ENCODE measurements around the gene NUP35.

The NUP35 gene

DNA sequence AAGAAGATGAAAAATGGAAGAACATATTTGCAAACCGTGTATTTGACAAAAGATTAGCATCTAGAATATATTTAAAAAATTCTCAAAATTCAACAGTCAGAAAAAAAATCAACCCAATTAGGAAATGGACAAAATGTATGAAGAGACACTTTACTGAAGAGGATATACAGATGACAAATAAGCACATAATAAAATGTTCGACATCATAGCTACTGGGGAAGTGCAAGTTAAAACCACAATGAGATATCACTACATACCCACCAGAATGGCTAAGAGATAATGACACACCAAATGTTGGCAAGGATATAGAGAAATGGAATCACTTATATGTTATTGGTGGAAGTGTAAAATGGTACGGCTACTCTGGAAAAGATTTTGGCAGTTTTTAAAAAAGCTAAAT is 11.7 kb upstream of the NUP35 start:
- H3K9ac ChIP-seq (ENCODE audit: low read depth, low read length, poor library complexity), result no peak overlapping the region
- no peak overlapping the region for H3K23ac ChIP-seq (ENCODE audit: low read depth, low read length, poor library complexity)
- H3K79me1 ChIP-seq (ENCODE audit: low read depth, low read length), result no peaks in the 10 kb centered on the region
- no peaks in the 10 kb centered on the region for H3K9me3 ChIP-seq (replicated peaks in 1 of 2; ENCODE audit: control insufficient read depth in 2 of 2, insufficient read depth in 1 of 2, low read depth in 1 of 2, low read length in 2 of 2)
- H3K18ac ChIP-seq (ENCODE audit: low read length), result no peak overlapping the region
- no peak overlapping the region for H2AK5ac ChIP-seq (ENCODE audit: low read depth, low read length)
- peaks cover 0 to 2% of the 10 kb centered on the region in 2 donors for H3K4me1 ChIP-seq (ENCODE audit: control insufficient read depth in 2 of 2, insufficient read depth in 1 of 2, low read depth in 1 of 2, low read length in 2 of 2)
- WGBS, 2 donors (ENCODE audit: extremely low coverage in 2 of 2, insufficient read length in 2 of 2, insufficient replicate concordance in 1 of 2), result no CpG with 5 or more reads among the region's 3 CpGs
- H2BK120ac ChIP-seq (ENCODE audit: low read depth, low read length), result no peak overlapping the region
- no peak overlapping the region for H3K4ac ChIP-seq (ENCODE audit: low read length)
- H4K8ac ChIP-seq (ENCODE audit: low read depth, low read length), result no peak overlapping the region
- H3K14ac ChIP-seq (ENCODE audit: low read length), result no peak overlapping the region
- no peak overlapping the region for H2BK15ac ChIP-seq (ENCODE audit: low read length)
- DNase-seq (ENCODE audit: low spot score), result no peak
- H3K27ac ChIP-seq (replicated peaks; ENCODE audit: low read length), result no peak overlapping the region
- H2BK12ac ChIP-seq (ENCODE audit: low read length), result no peak overlapping the region
- H3K4me3 ChIP-seq (ENCODE audit: low read length in 2 of 2), result no peak overlapping the region
- no peak overlapping the region for H3K4me2 ChIP-seq (ENCODE audit: insufficient read depth, low read length, poor library complexity, severe bottlenecking)
- no peak overlapping the region for H4K91ac ChIP-seq (ENCODE audit: low read depth, low read length, poor library complexity)
- no peaks in the 10 kb centered on the region for H3K36me3 ChIP-seq (replicated peaks in 1 of 2; ENCODE audit: control insufficient read depth in 2 of 2, insufficient read depth in 2 of 2, low read length in 2 of 2)
- no peak overlapping the region for H2AFZ ChIP-seq (ENCODE audit: low read length)
- no peak overlapping the region for H2BK5ac ChIP-seq (ENCODE audit: low read length)
- no peaks in the 10 kb centered on the region for H3K27me3 ChIP-seq (ENCODE audit: control insufficient read depth in 3 of 3, insufficient read depth in 3 of 3, low read depth in 1 of 3, low read length in 3 of 3)

GRCh38 chr2:183113630-183114029 is 10.6 kb upstream of the NUP35 start:
- Histone ChIP-seq H2AK5ac (ENCODE audit: low read depth, low read length) (no peak overlapping the region), H3K27me3 (ENCODE audit: control insufficient read depth in 3 of 3, insufficient read depth in 3 of 3, low read depth in 1 of 3, low read length in 3 of 3) (no peaks in the 10 kb centered on the region), H3K9ac (ENCODE audit: low read depth, low read length, poor library complexity) (no peak overlapping the region), H3K4ac (ENCODE audit: low read length) (no peak overlapping the region), H3K36me3 (replicated peaks in 1 of 2; ENCODE audit: control insufficient read depth in 2 of 2, insufficient read depth in 2 of 2, low read length in 2 of 2) (no peaks in the 10 kb centered on the region), H3K4me3 (ENCODE audit: low read length in 2 of 2) (no peak overlapping the region), H3K27ac (replicated peaks; ENCODE audit: low read length) (no peak overlapping the region), H3K14ac (ENCODE audit: low read length) (no peak overlapping the region), H3K4me1 (ENCODE audit: control insufficient read depth in 2 of 2, insufficient read depth in 1 of 2, low read depth in 1 of 2, low read length in 2 of 2) (peaks cover 0 to 2% of the 10 kb centered on the region in 2 donors), H2BK120ac (ENCODE audit: low read depth, low read length) (no peak overlapping the region), H2BK15ac (ENCODE audit: low read length) (no peak overlapping the region), H2BK12ac (ENCODE audit: low read length) (no peak overlapping the region), H3K9me3 (replicated peaks in 1 of 2; ENCODE audit: control insufficient read depth in 2 of 2, insufficient read depth in 1 of 2, low read depth in 1 of 2, low read length in 2 of 2) (no peaks in the 10 kb centered on the region), H3K79me1 (ENCODE audit: low read depth, low read length) (no peaks in the 10 kb centered on the region), H3K4me2 (ENCODE audit: insufficient read depth, low read length, poor library complexity, severe bottlenecking) (no peak overlapping the region), H2BK5ac (ENCODE audit: low read length) (no peak overlapping the region), H3K23ac (ENCODE audit: low read depth, low read length, poor library complexity) (no peak overlapping the region), H3K18ac (ENCODE audit: low read length) (no peak overlapping the region), H4K8ac (ENCODE audit: low read depth, low read length) (no peak overlapping the region), H2AFZ (ENCODE audit: low read length) (no peak overlapping the region), H4K91ac (ENCODE audit: low read depth, low read length, poor library complexity) (no peak overlapping the region)
- DNase-seq (ENCODE audit: low spot score), result no peak
- WGBS, 2 donors (ENCODE audit: extremely low coverage in 2 of 2, insufficient read length in 2 of 2, insufficient replicate concordance in 1 of 2), result no CpG with 5 or more reads among the region's 2 CpGs

- no peaks in the 10 kb centered on the region for H3K79me1 ChIP-seq (ENCODE audit: low read depth, low read length)
- no peak overlapping the region for H2AFZ ChIP-seq (ENCODE audit: low read length)
- no peak overlapping the region for H2BK12ac ChIP-seq (ENCODE audit: low read length)
- no CpG with 5 or more reads among the region's 3 CpGs for WGBS, 2 donors (ENCODE audit: extremely low coverage in 2 of 2, insufficient read length in 2 of 2, insufficient replicate concordance in 1 of 2)
- no peaks in the 10 kb centered on the region for H3K27me3 ChIP-seq (ENCODE audit: control insufficient read depth in 3 of 3, insufficient read depth in 3 of 3, low read depth in 1 of 3, low read length in 3 of 3)
- no peak overlapping the region for H2BK15ac ChIP-seq (ENCODE audit: low read length)
- no peak overlapping the region for H2AK5ac ChIP-seq (ENCODE audit: low read depth, low read length)
- no peak overlapping the region for H2BK5ac ChIP-seq (ENCODE audit: low read length)
- H3K4me1 ChIP-seq (ENCODE audit: control insufficient read depth in 2 of 2, insufficient read depth in 1 of 2, low read depth in 1 of 2, low read length in 2 of 2), result peaks cover 2 to 3% of the 10 kb centered on the region in 2 donors
- H3K4ac ChIP-seq (ENCODE audit: low read length), result no peak overlapping the region
- H4K91ac ChIP-seq (ENCODE audit: low read depth, low read length, poor library complexity), result no peak overlapping the region
- H4K8ac ChIP-seq (ENCODE audit: low read depth, low read length), result no peak overlapping the region
- no peak overlapping the region for H3K4me3 ChIP-seq (ENCODE audit: low read length in 2 of 2)
- H3K9me3 ChIP-seq (replicated peaks in 1 of 2; ENCODE audit: control insufficient read depth in 2 of 2, insufficient read depth in 1 of 2, low read depth in 1 of 2, low read length in 2 of 2), result no peaks in the 10 kb centered on the region
- H3K27ac ChIP-seq (replicated peaks; ENCODE audit: low read length), result no peak overlapping the region
- H3K4me2 ChIP-seq (ENCODE audit: insufficient read depth, low read length, poor library complexity, severe bottlenecking), result no peak overlapping the region
- no peak overlapping the region for H3K14ac ChIP-seq (ENCODE audit: low read length)
- no peak overlapping the region for H3K23ac ChIP-seq (ENCODE audit: low read depth, low read length, poor library complexity)
- H3K9ac ChIP-seq (ENCODE audit: low read depth, low read length, poor library complexity), result no peak overlapping the region
- no peak for DNase-seq (ENCODE audit: low spot score)
- no peak overlapping the region for H3K18ac ChIP-seq (ENCODE audit: low read length)
- H2BK120ac ChIP-seq (ENCODE audit: low read depth, low read length), result no peak overlapping the region
- H3K36me3 ChIP-seq (replicated peaks in 1 of 2; ENCODE audit: control insufficient read depth in 2 of 2, insufficient read depth in 2 of 2, low read length in 2 of 2), result no peaks in the 10 kb centered on the region
Observed at GRCh38 chr2:183117226-183117625, 7.0 kb upstream of the NUP35 start.

DNA sequence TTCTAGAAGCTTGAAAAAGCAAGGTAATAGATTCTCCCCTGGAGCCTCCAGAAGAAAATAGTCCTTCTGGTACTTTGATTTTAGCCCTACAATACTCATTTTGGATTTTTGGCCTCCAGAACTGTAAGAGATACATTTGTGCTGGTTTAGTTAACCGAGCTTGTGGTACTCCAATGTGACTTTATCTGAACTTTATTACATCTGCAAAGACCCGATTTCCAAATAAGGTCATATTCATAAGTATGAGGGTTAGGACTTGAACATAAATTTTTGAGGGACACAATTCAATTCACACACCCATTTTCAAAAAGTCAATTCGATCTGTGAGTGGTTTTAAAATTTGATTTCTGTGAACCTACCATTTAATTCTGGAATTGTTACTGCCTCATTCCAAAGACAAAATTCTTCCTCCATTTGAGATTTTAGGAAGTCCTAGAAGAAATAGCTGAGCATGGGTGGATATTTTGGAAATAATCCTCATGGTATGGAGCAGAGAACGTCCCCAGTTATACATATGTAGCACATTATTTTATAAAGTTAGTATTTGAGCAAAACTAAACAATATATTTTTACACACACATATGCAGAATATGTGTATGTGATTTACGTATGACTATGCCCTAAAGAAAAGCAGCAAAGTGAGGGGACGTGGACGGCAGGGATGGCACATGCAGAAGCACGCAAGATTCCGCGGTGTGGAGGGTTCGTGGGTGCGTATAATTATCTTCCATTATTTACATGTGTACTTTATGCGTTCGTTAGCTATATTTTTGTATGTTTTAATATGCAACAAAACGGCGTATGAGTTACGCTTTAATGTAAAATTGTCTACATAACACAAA is 905 bp upstream of the NUP35 start:
- DNase-seq (ENCODE audit: low spot score), result no peak
- Histone ChIP-seq H3K4ac (ENCODE audit: low read length) (no peak overlapping the region), H2BK5ac (ENCODE audit: low read length) (no peak overlapping the region), H3K27me3 (ENCODE audit: control insufficient read depth in 3 of 3, insufficient read depth in 3 of 3, low read depth in 1 of 3, low read length in 3 of 3) (no peaks in the 10 kb centered on the region), H3K9me3 (replicated peaks in 1 of 2; ENCODE audit: control insufficient read depth in 2 of 2, insufficient read depth in 1 of 2, low read depth in 1 of 2, low read length in 2 of 2) (no peaks in the 10 kb centered on the region), H2BK120ac (ENCODE audit: low read depth, low read length) (no peak overlapping the region), H3K4me2 (ENCODE audit: insufficient read depth, low read length, poor library complexity, severe bottlenecking) (peak overlapping the region; percentile 65), H2BK15ac (ENCODE audit: low read length) (no peak overlapping the region), H3K27ac (replicated peaks; ENCODE audit: low read length) (no peak overlapping the region), H3K23ac (ENCODE audit: low read depth, low read length, poor library complexity) (no peak overlapping the region), H3K9ac (ENCODE audit: low read depth, low read length, poor library complexity) (no peak overlapping the region), H4K91ac (ENCODE audit: low read depth, low read length, poor library complexity) (no peak overlapping the region), H3K4me3 (ENCODE audit: low read length in 2 of 2) (peak overlapping the region in 1 of 2 donors; percentile 81), H3K18ac (ENCODE audit: low read length) (no peak overlapping the region), H3K36me3 (replicated peaks in 1 of 2; ENCODE audit: control insufficient read depth in 2 of 2, insufficient read depth in 2 of 2, low read length in 2 of 2) (peaks cover 0 to 3% of the 10 kb centered on the region in 2 donors), H2BK12ac (ENCODE audit: low read length) (no peak overlapping the region), H3K79me1 (ENCODE audit: low read depth, low read length) (peaks cover 9% of the 10 kb centered on the region), H4K8ac (ENCODE audit: low read depth, low read length) (no peak overlapping the region), H2AFZ (ENCODE audit: low read length) (peak overlapping the region; percentile 91), H2AK5ac (ENCODE audit: low read depth, low read length) (no peak overlapping the region), H3K14ac (ENCODE audit: low read length) (no peak overlapping the region), H3K4me1 (ENCODE audit: control insufficient read depth in 2 of 2, insufficient read depth in 1 of 2, low read depth in 1 of 2, low read length in 2 of 2) (peaks cover 3 to 7% of the 10 kb centered on the region in 2 donors)
- no CpG with 5 or more reads among the region's 17 CpGs for WGBS, 2 donors (ENCODE audit: extremely low coverage in 2 of 2, insufficient read length in 2 of 2, insufficient replicate concordance in 1 of 2)

All from neuronal stem cell (in vitro differentiated cells).